HG03565 (cell line): ENCODE data around the gene C1orf185.
"Not testable (repeated sequence)": the region's sequence is repeated elsewhere in the genome, so short reads cannot be mapped to it uniquely, and the experiment has no call there.

Experiments used
- ATAC-seq: cut with Tn5 transposase; IDR thresholded peaks from one replicate; pipeline ENCODE4 v1.9.1; 2021; ENCODE audit warnings: mild to moderate bottlenecking, moderate library complexity; ENCODE audit not compliant: unreplicated experiment

The C1orf185 gene

DNA sequence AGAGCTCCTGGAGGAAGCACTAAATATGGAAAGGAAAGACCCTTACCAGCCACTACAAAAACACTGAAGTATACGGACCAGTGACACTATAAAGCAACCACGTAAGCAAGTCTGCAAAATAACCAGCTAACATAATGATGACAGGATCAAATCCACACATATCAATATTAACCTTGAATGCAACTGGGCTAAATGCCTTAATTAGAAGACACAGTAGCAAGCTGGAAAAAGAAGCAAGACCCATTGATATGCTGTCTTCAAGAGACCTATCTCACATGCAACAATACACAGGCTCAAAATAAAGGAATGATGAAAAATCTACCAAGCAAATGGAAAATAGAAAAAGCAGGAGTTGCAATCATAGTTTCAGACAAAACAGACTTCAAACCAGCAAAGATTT, 31.0 kb downstream of the C1orf185 start:
- ATAC-seq: no peak

DNA sequence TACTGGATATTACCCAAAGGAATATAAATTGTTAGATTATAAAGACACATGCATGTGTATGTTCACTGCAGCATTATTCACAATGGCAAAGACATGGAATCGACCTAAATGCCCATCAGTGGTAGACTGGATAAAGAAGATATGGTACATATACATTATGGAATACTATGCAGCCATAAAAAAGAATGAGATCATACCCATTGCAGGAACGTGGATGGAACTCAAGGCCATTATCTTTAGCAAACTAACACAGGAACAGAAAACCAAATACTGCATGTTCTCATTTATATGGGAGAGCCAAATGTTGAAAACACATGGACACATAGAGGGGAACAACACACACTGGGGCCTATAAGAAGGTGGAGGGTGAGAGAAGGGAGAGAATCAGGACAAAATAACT, 35.7 kb downstream of the C1orf185 start:
- ATAC-seq: not testable (repeated sequence)

DNA sequence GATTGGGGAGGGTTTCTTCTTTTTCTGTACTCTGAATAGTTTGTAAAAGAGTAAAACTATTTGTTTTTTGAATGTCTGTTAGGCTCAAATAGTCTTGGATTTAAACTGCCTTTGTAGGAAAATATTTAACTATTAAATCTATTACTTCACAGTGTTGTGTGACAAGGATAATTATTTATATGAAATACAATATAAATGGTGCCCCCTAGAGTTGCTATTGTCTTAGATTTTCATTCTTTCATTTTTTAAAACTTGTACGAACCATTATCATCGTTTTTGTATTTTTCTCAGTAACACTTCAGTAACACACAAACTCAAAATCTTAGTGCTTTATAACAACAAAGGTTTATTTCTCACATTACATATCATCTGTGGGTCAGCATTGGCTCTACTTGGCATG, 37.4 kb downstream of the C1orf185 start:
- ATAC-seq: no peak

DNA sequence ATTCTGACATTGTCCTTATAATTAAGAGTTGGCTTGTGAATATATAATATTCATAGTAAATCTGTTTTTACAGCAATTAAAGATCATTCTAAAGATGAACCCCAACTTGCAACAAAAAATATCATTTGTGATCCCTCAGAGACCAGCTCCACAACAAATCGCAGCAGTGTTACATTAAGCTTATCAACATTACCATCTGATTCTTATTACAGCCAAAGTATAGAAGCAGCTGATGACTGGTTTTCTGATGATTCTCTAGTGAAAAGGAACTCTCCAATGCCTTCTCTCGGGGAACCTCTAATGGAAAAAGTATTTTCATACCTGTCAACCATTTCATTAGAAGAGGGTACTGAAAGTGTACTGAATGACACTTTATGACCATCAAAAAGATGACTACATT, 45.4 kb downstream of the C1orf185 start:
- ATAC-seq: no peak

DNA sequence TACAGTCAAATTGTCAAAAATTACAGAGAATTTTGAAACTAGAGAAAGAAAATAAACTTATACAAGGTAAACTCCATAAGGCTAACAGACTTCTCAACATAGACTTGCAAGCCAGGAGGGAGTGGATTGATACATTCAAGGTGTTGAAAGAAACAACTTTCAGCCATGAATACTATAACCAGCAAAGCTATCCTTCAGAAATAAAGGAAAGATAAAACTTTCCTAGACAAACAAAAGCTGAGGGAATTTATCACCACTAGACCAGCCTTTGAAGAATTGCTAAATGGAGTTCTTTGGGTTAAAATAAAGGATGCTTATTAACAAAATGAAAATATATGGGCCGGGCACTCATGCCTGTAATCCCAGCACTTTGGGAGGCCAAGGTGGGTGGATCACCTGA, 52.7 kb downstream of the C1orf185 start:
- ATAC-seq: no peak

DNA sequence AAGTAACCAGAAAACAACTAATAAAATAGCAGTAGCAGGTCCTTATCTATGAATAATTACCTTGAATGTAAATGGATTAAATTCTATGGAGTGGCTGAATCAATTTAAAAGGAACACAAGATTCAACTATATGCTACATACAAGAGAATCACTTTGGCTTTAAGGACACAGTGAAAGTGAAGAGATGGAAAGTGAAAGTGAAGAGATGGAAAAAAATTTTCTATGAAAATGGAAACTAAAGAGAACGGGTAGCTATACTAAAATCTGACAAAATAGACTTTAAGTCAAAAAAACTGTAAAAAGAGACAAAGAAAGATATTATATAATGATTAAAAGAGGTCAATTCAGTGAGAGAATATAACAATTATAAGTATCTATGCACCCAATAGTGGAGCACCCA, 54.7 kb downstream of the C1orf185 start:
- ATAC-seq: no peak

DNA sequence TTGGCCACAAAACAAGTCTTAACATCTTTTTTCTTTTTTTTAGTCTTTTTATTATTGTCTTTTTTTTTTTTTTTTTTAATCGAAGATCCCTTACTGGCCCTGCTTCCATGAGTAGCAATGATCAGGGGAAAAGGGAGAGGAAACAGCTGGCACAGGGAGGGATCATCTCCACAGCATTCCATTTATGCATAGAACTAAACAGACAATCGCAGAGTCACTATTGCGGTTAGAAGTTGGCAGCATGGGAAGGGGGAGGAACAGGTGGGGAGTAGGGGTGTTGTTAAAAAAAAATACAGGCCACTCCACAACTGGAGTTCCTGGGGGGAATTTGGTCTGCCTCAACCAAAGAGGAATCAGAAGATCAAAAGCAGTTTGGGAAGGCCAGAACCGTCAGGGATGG, 55.4 kb downstream of the C1orf185 start:
- no peak for ATAC-seq

DNA sequence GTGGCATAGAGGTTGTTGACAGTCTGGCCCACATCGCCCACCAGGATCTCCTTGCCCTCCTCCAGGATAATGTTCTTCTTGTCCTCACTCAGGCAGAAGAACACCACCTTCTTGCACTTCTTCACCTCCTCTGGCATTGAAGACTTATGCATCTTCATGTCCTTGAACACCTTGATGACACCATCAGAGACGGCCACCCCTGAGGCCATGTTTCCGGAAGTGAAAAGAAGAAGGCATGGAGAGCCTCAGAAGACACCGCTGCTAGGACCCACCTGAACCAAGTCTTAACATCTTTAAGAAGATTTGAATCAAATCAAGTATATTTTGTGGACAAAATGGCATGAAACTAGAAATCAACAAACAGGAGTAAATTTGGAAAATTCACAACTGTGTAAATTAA, 56.2 kb downstream of the C1orf185 start:
- no peak for ATAC-seq

DNA sequence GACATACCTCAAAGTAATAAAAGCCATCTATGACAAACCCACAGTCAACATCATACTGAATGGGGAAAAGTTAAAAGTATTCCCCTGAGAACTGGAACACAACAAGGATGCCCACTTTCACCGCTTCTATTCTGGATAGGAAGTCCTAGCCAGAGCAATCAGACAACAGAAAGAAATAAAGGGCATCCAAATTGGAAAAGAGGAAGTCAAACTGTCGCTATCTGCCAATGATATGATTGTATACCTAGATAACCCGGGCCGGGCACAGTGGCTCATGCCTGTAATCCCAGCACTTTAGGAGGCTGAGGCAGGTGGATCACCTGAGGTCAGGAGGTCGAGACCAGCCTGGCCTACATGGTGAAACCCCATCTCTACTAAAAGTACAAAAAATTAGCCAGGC, 60.5 kb downstream of the C1orf185 start:
- ATAC-seq: not testable (repeated sequence)

DNA sequence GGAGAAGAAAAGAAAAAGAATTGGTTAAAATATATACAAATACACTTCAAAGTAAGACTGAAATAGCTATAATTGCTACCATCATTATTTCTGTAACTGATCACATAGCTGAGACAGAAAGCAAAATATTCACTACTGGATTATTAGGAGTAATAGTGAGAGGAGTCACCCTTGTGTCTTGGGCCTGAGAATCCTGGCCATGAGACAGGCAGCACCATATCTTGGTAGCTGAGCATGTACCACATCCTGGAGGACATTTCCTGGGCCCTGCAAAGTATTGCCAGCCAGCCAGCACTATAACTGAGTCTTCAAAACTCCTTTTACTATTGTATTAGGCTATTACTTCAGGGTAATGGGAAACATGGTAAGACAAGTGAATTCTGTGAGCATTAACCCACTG, 63.5 kb downstream of the C1orf185 start:
- no peak for ATAC-seq

DNA sequence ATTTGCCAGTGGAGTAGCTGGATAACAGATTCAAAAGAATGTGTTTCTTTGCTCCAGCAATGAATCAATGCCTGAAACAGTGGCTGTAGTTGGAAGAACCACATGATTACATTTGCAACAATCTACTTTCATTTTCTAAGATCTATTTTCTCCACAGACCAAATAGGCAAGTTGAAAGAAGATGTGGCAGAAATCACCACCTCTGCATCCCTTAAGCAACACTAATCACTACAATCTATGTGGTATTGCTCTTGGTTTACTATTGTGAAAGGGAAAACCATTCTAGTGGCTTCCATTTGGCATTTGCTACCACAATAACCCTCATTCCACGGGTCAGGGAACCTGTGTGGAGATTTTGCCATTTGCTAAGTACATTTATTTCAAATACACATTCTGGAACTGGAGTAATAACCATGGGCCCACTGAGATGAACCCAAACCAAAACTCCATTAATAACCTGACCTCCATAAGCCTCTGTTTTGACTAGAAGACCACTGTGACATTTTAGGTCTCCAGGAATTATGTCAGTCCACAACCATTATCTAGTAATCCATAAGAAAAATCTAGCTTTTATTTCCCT, 66.3 kb downstream of the C1orf185 start:
- ATAC-seq: no peak

DNA sequence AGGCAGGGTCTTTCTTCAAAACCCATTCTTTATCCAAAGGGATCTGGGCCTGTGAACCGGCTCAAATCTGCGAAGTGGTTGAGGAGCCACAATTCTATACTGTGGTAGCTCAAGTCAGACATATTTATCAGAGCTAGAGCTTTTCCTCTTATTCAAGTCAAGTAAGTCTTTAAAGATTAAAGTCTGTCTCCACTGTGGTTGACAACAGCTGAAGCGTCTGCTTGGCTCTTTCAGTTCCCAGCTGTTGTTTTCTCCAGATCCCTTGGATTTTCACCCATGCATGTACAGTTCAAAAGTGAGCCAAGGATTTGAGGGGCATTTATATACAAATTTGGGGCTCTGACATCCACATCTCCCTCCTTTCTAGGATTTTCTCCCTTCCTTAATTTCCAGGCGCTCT, 66.9 kb downstream of the C1orf185 start:
- ATAC-seq: no peak

DNA sequence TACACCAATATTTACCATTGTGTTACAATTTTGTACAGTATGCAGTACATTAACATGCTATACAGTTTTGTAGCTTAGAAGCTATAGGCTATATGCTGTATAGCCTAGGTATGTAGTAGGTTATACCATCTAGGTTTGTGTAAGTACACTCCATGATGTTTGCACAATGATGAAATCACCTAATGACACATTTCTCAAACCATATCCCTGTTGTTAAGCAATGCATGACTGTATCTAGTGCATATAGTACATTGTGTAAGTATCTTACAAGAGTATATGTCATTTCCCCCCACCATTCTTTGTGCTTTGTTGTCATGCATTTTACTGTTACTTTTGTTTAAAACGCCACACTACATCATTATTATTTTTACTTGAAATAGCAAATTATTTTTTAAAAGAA, 68.3 kb downstream of the C1orf185 start:
- no peak for ATAC-seq

DNA sequence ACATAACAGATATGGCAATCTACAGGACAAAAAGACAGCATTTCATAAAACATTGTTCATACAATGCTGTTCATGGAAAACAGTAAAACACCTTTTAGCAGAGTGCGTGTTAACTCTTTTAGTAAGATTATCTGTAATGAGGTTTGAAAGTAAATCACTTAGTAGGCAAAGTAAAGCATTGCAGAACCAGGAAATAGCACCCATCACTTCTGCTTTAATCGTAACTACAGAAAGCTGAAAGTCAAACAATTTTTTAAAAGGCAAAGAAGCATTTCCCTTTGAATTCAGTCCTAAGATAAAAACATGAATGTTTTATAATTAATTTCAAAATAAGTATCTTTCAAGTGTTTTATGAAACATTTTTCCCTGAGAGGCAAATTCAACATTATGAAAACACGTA, 70.8 kb downstream of the C1orf185 start:
- ATAC-seq: no peak

DNA sequence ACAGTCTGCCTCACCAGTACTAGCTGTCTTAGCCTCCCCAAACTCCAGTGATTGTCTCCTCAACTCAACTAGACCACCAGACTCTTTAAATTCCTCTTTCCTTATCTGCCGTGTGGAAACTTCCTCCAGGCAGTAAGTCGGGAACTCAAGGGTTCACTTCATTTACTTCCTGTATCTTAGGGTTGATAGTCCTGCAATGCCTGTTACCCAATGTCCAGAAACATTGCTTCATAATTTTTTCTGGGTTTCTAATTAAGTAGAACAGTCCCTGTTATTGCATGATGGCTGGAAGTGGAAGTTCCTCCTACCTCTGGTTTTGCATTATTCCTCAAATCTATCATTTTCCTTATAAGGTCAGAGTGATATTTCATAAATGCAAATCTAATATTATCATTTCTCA, 73.2 kb downstream of the C1orf185 start:
- no peak for ATAC-seq

DNA sequence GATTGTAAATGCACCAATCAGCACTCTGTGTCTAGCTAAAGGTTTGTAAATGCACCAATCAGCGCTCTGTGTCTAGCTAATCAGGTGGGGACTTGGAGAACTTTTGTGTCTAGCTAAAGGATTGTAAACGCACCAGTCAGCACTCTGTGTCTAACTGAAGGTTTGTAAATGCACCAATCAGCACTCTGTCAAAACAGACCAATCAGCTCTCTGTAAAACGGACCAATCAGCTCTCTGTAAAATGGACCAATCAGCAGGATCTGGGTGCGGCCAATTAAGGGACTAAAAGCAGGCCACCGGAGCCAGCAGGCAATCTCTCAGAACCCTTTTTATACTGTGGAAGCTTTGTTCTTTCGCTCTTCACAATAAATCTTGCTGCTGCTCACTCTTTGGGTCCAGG, 76.0 kb downstream of the C1orf185 start:
- not testable (repeated sequence) for ATAC-seq

DNA sequence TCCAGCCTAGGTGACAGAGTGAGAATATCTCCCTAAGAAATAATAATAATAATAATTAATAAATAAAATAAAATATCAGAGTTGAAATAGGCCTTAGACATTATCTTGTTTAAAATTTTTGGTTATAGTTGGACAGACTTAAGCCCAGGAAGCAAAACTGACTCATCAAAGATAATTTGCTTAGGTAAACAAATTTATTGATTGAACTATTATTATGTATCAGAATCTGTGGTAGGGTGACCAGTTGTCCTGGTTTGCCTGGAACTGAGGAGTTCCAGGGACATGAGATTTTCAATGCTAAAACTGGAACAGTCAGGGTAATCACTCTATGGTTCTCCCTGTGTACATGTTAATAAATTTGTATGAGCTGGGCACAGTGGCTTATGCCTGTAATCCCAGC, 86.2 kb downstream of the C1orf185 start:
- ATAC-seq: no peak

DNA sequence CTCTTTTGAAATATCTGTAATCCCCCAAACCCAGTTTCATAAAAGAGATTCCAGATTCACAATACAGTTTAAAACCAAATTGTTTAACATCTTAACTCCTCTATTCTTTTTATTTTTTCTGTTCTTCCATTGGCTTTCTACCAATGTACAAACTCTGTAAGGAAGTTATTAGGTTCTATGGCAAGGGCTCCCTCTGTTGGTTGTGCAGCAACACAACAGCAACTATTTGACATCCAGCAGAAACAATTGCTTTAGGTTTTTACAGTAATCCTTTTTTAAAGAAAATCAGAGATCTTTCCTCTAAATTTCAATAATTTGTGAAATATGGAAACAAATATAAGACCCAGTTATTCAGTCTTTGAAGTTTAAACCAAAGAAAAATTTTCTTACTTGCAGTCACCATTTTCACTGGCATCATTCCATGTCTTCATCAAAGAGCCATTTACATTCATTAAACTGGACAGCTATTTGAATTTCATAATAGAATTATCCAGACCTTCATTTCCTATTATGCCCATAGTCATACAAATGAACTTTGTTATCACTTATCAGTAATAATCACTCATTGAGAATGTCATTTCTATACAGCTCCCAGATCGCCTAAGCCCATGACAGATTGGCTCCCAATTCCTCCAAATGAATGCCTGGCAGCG, 87.5 kb downstream of the C1orf185 start:
- ATAC-seq: no peak

DNA sequence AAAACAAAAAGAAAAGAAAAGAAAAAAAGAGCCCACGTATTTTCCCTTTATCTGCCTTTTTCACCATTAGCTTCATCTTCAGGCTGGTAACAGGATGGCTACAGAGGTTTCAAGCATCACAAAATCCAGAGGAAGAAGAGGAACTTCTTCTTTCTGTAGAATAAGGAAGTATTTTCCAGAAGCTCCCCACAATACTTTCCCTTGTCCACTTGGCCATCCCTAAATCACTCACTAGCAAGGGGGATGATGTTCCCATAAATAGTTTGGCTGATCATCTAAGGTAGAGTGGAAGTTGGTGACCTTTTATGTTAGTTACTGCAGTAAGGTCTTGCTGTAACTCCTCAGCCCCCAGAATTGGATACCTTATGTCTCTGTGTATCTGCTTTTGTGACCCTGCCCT, 88.9 kb downstream of the C1orf185 start:
- ATAC-seq: no peak

DNA sequence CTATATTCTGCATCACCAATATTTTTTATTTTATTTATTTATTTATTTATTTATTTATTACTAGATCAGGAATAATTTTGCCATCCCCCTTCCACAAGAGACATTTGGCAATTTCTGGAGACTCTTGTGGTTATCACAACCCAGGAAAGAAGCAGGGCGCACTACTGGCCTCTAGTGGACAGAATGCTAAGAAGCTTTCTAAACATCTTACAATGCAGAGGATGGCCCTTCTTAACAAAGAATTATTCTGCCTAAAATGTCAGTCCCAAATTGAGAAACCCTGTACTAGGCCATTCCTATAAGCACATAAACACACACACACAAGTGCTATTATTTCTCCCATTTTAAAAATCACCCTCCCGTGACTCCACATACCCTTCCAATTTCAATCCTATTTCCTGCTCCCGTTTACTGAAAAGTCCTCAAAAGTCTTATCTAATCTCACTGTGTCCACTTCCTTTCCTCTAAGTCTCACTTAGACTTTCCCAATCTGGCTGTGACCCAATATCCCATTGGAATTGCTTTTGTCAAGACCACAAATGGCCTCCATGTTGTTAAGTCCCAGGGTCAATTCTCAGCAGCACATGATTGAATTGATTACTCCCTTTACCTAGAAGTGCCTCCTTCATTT, 90.3 kb downstream of the C1orf185 start:
- ATAC-seq: no peak

DNA sequence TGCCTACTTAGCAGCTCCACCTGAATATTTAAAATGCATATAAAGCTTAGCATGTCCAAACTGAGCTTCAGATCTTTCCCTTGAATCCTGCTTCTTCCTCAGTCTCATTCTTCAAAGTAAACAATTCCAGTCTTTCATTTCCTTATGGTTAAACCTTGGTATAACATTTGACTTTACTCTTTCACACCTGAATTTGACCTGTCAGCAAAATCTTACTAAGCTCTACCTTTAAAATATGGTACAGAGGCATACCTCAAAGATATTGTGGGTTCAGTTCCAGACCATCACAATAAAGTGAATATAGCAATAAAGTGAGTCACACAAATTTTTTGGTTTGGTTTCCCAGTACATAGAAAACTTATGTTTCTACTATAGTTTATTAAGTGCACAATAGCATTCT, 91.5 kb downstream of the C1orf185 start:
- ATAC-seq: no peak
